IMR-90 (cell line): ENCODE results near the gene ITM2C. TPM values are rescaled to one million over a fixed set of nuclear protein-coding genes. Genes with fewer than 3 reads are reported as not detected.

ENCODE experiments used
- ATAC-seq: fragments of 200-7000 bp; cut with Tn5 transposase; 2 replicates; pipeline ENCODE4 v1.9.1; 2020; ENCODE audit warnings: low read depth, mild to moderate bottlenecking, moderate library complexity
- BruUV-seq: library from RNA; stranded (reverse); fragments of 400-500 nt; replicated peaks from 2 replicates; lab custom pipeline; 2021; lab: Mats Ljungman, UMichigan
- CTCF ChIA-PET: fragments of 300-600 bp; formaldehyde crosslinking; extraction: SDS; loops from one replicate; lab custom pipeline; 2021; ENCODE audit warnings: antibody characterized with exemption; lab: Yijun Ruan, JAX
- POLR2A ChIA-PET: fragments of 300-600 bp; sonication (Branson Sonifier 250); formaldehyde crosslinking; loops from one replicate; lab custom pipeline; 2022; ENCODE audit warnings: antibody characterized with exemption; ENCODE audit not compliant: unreplicated experiment; lab: Charles Lee
- DNase-seq: peaks from one replicate; pipeline ENCODE4 v3.0.0; 2013
- H2AFZ ChIP-seq: replicated peaks from 2 replicates; pipeline ENCODE3; 2013; ENCODE audit warnings: low read length, mild to moderate bottlenecking; ENCODE audit not compliant: poor library complexity
- H2AK5ac ChIP-seq: 2 replicates; pipeline ENCODE4 v1.6.1; 2013; ENCODE audit warnings: low read depth, low read length, inconsistent platforms
- H2AK9ac ChIP-seq: replicated peaks from 2 replicates; pipeline ENCODE3; 2013; ENCODE audit warnings: mild to moderate bottlenecking, low read depth, low read length, moderate library complexity; ENCODE audit not compliant: poor library complexity
- H2BK120ac ChIP-seq: 2 replicates; pipeline ENCODE4 v1.6.1; 2013; ENCODE audit warnings: low read depth, low read length, inconsistent platforms
- H2BK15ac ChIP-seq: 3 replicates; pipeline ENCODE4 v1.6.1; 2013; ENCODE audit warnings: low read depth, low read length, inconsistent platforms
- H2BK20ac ChIP-seq: 2 replicates; pipeline ENCODE4 v1.6.1; 2013; ENCODE audit warnings: low read depth, mild to moderate bottlenecking, inconsistent platforms, low read length, moderate library complexity
- H2BK5ac ChIP-seq: 2 replicates; pipeline ENCODE4 v1.6.1; 2013; ENCODE audit warnings: mild to moderate bottlenecking, low read depth, low read length, inconsistent platforms; ENCODE audit not compliant: poor library complexity, severe bottlenecking
- H3K14ac ChIP-seq: replicated peaks from 2 replicates; pipeline ENCODE4 v1.6.1; 2013; ENCODE audit warnings: low read depth, low read length, inconsistent platforms
- H3K18ac ChIP-seq: 2 replicates; pipeline ENCODE4 v1.6.1; 2013; ENCODE audit warnings: low read depth, low read length, control low read depth
- H3K23ac ChIP-seq: 2 replicates; pipeline ENCODE4 v1.6.1; 2013; ENCODE audit warnings: low read depth, low read length, inconsistent platforms
- H3K27ac ChIP-seq: 2 replicates; pipeline ENCODE4 v1.5.1; 2013; ENCODE audit warnings: mild to moderate bottlenecking, control low read depth, low read length; ENCODE audit not compliant: insufficient read depth
- H3K27me3 ChIP-seq: 2 replicates; pipeline ENCODE4 v1.6.1; 2013; ENCODE audit warnings: low read length; ENCODE audit not compliant: control insufficient read depth, insufficient read depth
- H3K36me3 ChIP-seq: 2 replicates; pipeline ENCODE4 v1.6.1; 2013; ENCODE audit warnings: low read length, mixed read lengths; ENCODE audit not compliant: control insufficient read depth, insufficient read depth
- H3K4ac ChIP-seq: 2 replicates; pipeline ENCODE4 v1.6.1; 2013; ENCODE audit warnings: low read depth, low read length, inconsistent platforms
- H3K4me1 ChIP-seq: 2 replicates; pipeline ENCODE4 v1.6.1; 2013; ENCODE audit warnings: low read length, mixed read lengths; ENCODE audit not compliant: control insufficient read depth, insufficient read depth
- H3K4me2 ChIP-seq: 2 replicates; pipeline ENCODE4 v1.6.1; 2013; ENCODE audit warnings: low read depth, mild to moderate bottlenecking, control low read depth, low read length, moderate library complexity
- H3K4me3 ChIP-seq: 2 replicates; pipeline ENCODE4 v1.5.1; 2013; ENCODE audit warnings: low read depth, mild to moderate bottlenecking, control low read depth, low read length, moderate library complexity; ENCODE audit not compliant: insufficient read depth
- H3K56ac ChIP-seq: 2 replicates; pipeline ENCODE4 v1.6.1; 2013; ENCODE audit warnings: low read length, inconsistent platforms; ENCODE audit not compliant: insufficient read depth; ENCODE audit errors: extremely low read depth
- H3K79me1 ChIP-seq, 2 experiments: 2 replicates each; pipeline ENCODE4 v1.6.1; 2013; ENCODE audit warnings: low read length in 2 of 2, inconsistent platforms in 1 of 2, low read depth in 1 of 2
- H3K9ac ChIP-seq: 2 replicates; pipeline ENCODE4 v1.6.1; 2013; ENCODE audit warnings: low read depth, low read length, control low read depth
- H3K9me1 ChIP-seq: 2 replicates; pipeline ENCODE4 v1.6.1; 2013; ENCODE audit warnings: low read length, inconsistent platforms; ENCODE audit not compliant: insufficient read depth
- H3K9me3 ChIP-seq: 2 replicates; pipeline ENCODE4 v1.6.1; 2013; ENCODE audit warnings: low read length; ENCODE audit not compliant: control insufficient read depth, insufficient read depth
- H4K20me1 ChIP-seq: 2 replicates; pipeline ENCODE4 v1.6.1; 2013; ENCODE audit warnings: low read length, inconsistent platforms; ENCODE audit not compliant: insufficient read depth
- H4K5ac ChIP-seq: 2 replicates; pipeline ENCODE4 v1.6.1; 2013; ENCODE audit warnings: mild to moderate bottlenecking, low read depth, low read length, control low read depth
- H4K8ac ChIP-seq, 2 experiments: 2 replicates each; pipeline ENCODE4 v1.6.1; 2013; ENCODE audit warnings: low read depth in 2 of 2, low read length in 2 of 2, control low read depth in 1 of 2, inconsistent platforms in 1 of 2
- H4K91ac ChIP-seq: 2 replicates; pipeline ENCODE4 v1.6.1; 2013; ENCODE audit warnings: low read depth, low read length, inconsistent platforms; ENCODE audit not compliant: insufficient read depth
- ELK1 ChIP-seq: fragments of 150-350 bp; IDR thresholded peaks from 2 replicates; pipeline ENCODE4 v1.6.1; 2016; ENCODE audit warnings: low read depth, mild to moderate bottlenecking, low read length, moderate library complexity, borderline replicate concordance
- MAZ ChIP-seq: IDR thresholded peaks from 2 replicates; pipeline ENCODE4 v1.6.1; 2012; ENCODE audit warnings: low read depth, mild to moderate bottlenecking, low read length, improper control_type of control experiment, moderate library complexity, borderline replicate concordance
- MXI1 ChIP-seq: IDR thresholded peaks from 2 replicates; pipeline ENCODE4 v1.6.1; 2012; ENCODE audit warnings: low read depth, mild to moderate bottlenecking, low read length, moderate library complexity, borderline replicate concordance
- POLR2A ChIP-seq: IDR thresholded peaks from 2 replicates; pipeline ENCODE4 v1.6.1; 2012; ENCODE audit warnings: mild to moderate bottlenecking, low read depth, low read length
- RAD21 ChIP-seq: IDR thresholded peaks from 2 replicates; pipeline ENCODE4 v1.6.1; 2012; ENCODE audit warnings: low read length, improper control_type of control experiment
- RCOR1 ChIP-seq: IDR thresholded peaks from 2 replicates; pipeline ENCODE4 v1.6.1; 2012; ENCODE audit warnings: mild to moderate bottlenecking, low read length, improper control_type of control experiment; ENCODE audit not compliant: insufficient replicate concordance
- SMC3 ChIP-seq: fragments of 150-350 bp; IDR thresholded peaks from 2 replicates; pipeline ENCODE4 v1.6.1; 2016; ENCODE audit warnings: low read depth, mild to moderate bottlenecking, antibody characterized with exemption, low read length, moderate library complexity
- WGBS, 2 experiments: methylation state at CpG; one replicate each; pipeline versions ENCODE4 v1.1.5 to v1.1.7; 2013; ENCODE audit warnings: missing lambda C conversion rate in 2 of 2; ENCODE audit not compliant: insufficient read length in 1 of 2; ENCODE audit errors: extremely low coverage in 2 of 2; 5-methylcytosine and 5-hydroxymethylcytosine counted together
- dilution Hi-C: fragments of 300-500 bp; cut with HindIII; formaldehyde crosslinking; loops from one replicate; pipeline ENCODE4 v1.14.3; 2018; ENCODE audit warnings: low sequenced_read_pairs; ENCODE audit not compliant: unreplicated experiment
- in situ Hi-C: fragments of 300-500 bp; cut with MboI; formaldehyde crosslinking; loops from 3 replicates; pipeline ENCODE4 v1.14.3; 2019; ENCODE audit warnings: low sequenced_read_pairs, inconsistent platforms, mixed read lengths
- intact Hi-C: fragments of 100-400 bp; cut with micrococcal nuclease; formaldehyde crosslinking; loops from 2 replicates; pipeline ENCODE4 v1.10.0; 2022
- polyA plus RNA-seq, 3 experiments: library from polyadenylated mRNA; depleted of rRNA; stranded (reverse); fragments of >200 nt; gene quantifications; 2 replicates each; pipeline ENCODE4 v1.2.3, GENCODE V29; 2012; ENCODE audit warnings: low replicate concordance in 1 of 3
- total RNA-seq: library from RNA; depleted of rRNA; stranded (reverse); fragments of >200 nt; gene quantifications from 2 replicates; pipeline ENCODE4 v1.2.3, GENCODE V29; 2012

ITM2C gene
- total and polyA plus RNA-seq, 2 of the 4 experiments (the other 2 are of a cell fraction), result 46.8 to 274 TPM

GRCh38 chr2:230904856-230905447, 40.2 kb downstream of the ITM2C start:
- no TSS peak for BruUV-seq
- no peaks in the 10 kb centered on the region for H4K20me1 ChIP-seq
- TF ChIP-seq RAD21 (no peak), POLR2A (no peak), ELK1 (no peak), MXI1 (no peak), RCOR1 (no peak), SMC3 (no peak), MAZ (no peak)
- H3K79me1 ChIP-seq, result no peaks in the 10 kb centered on the region
- H2AFZ ChIP-seq, result no peak overlapping the region
- H3K4ac ChIP-seq, result no peak overlapping the region
- no peak overlapping the region for H3K27ac ChIP-seq
- no peaks in the 10 kb centered on the region for H3K9me3 ChIP-seq
- H4K5ac ChIP-seq, result no peak overlapping the region
- DNase-seq (no peak), ATAC-seq (no peak)
- H2BK5ac ChIP-seq, result no peak overlapping the region
- no peak overlapping the region for H2BK120ac ChIP-seq
- ChIA-PET CTCF (no interaction called here), POLR2A (no interaction called here)
- dilution Hi-C loops (no loop called here), intact Hi-C loops (loop anchor here (10.0 kb wide), 1 partner anchor 550 kb away; no protein-coding TSS in a partner anchor), in situ Hi-C loops (loop anchor here (5.0 kb wide), 1 partner anchor 82 kb away; no protein-coding TSS in a partner anchor)
- no peak overlapping the region for H3K56ac ChIP-seq
- H3K9me1 ChIP-seq, result peaks cover 14% of the 10 kb centered on the region
- H3K27me3 ChIP-seq, result peaks cover 10% of the 10 kb centered on the region
- no peak overlapping the region for H4K8ac ChIP-seq
- H2AK5ac ChIP-seq, result no peak overlapping the region
- no peak overlapping the region for H3K4me2 ChIP-seq
- H3K4me1 ChIP-seq, result peaks cover 6% of the 10 kb centered on the region
- H3K4me3 ChIP-seq, result no peak overlapping the region
- no peak overlapping the region for H2AK9ac ChIP-seq
- no peak overlapping the region for H4K91ac ChIP-seq
- no peak overlapping the region for H3K18ac ChIP-seq
- H3K36me3 ChIP-seq, result no peaks in the 10 kb centered on the region
- no peak overlapping the region for H3K14ac ChIP-seq
- no peak overlapping the region for H3K23ac ChIP-seq
- H2BK15ac ChIP-seq, result no peak overlapping the region
- no peak overlapping the region for H2BK20ac ChIP-seq
- WGBS, 2 experiments, result 79% methylated on average over 10 of the region's 15 CpGs; no CpG with 5 or more reads in 1 of the 2 experiments
- H3K9ac ChIP-seq, result no peak overlapping the region
